ENCODE results near the gene ZMIZ1.
A peak's percentile ranks its signal among the peaks of the same experiment; 100 is the strongest.

The ZMIZ1 gene

DNA sequence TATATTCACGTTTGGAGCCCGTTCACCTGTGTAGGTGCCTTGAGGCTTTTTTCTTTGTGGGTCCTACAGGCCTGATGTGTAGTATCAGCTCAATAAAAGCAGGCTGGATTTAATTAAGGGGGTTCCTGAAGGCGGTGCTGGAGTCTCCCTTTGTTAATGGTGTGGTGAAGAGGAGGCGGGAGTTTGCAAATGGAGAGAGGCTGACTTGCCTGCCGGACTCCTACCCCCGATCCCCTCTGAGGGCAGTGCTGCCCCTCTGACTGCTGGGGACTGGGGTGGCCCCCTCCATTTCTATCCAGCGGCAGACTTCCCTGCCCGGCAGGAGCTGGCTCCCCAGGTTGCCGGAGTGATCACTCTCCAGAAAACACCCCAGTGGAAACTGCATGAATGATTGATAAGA is 45.1 kb downstream of the ZMIZ1 start:
- Histone ChIP-seq H3K79me2 (ENCODE audit: insufficient read depth, low read depth) (no peaks in the 10 kb centered on the region), H3K4me1 (ENCODE audit: low read depth, poor library complexity, severe bottlenecking) (peaks cover 23% of the 10 kb centered on the region)

GRCh38 chr10:79115302-79115701 is 46.5 kb downstream of the ZMIZ1 start:
- no peaks in the 10 kb centered on the region for H3K36me3 ChIP-seq (ENCODE audit: insufficient read depth)
- no peaks in the 10 kb centered on the region for H3K79me2 ChIP-seq (ENCODE audit: insufficient read depth, low read depth)
- H2AFZ ChIP-seq (ENCODE audit: low read depth) = no peak overlapping the region
- H3K4me1 ChIP-seq (ENCODE audit: low read depth, poor library complexity, severe bottlenecking) = peaks cover 23% of the 10 kb centered on the region
- TF ChIP-seq, protein P1, sequence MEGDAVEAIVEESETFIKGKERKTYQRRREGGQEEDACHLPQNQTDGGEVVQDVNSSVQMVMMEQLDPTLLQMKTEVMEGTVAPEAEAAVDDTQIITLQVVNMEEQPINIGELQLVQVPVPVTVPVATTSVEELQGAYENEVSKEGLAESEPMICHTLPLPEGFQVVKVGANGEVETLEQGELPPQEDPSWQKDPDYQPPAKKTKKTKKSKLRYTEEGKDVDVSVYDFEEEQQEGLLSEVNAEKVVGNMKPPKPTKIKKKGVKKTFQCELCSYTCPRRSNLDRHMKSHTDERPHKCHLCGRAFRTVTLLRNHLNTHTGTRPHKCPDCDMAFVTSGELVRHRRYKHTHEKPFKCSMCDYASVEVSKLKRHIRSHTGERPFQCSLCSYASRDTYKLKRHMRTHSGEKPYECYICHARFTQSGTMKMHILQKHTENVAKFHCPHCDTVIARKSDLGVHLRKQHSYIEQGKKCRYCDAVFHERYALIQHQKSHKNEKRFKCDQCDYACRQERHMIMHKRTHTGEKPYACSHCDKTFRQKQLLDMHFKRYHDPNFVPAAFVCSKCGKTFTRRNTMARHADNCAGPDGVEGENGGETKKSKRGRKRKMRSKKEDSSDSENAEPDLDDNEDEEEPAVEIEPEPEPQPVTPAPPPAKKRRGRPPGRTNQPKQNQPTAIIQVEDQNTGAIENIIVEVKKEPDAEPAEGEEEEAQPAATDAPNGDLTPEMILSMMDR (conservative IDR thresholded peaks at IDR 0.05; ENCODE audit: low read depth, low read length) = no peak
- no peaks in the 10 kb centered on the region for H4K20me1 ChIP-seq (ENCODE audit: insufficient read depth)
- no peak overlapping the region for H3K4me2 ChIP-seq
- H3K27ac ChIP-seq = no peak overlapping the region
- no peak overlapping the region for H3K4me3 ChIP-seq (IDR thresholded peaks at IDR 0.05; ENCODE audit: insufficient read depth, low read depth, low read length)
- no peak overlapping the region for H3K9ac ChIP-seq
- H3K27me3 ChIP-seq (ENCODE audit: insufficient read depth, low read depth) = no peaks in the 10 kb centered on the region

More for the DNA sequence above, 45.1 kb downstream of the ZMIZ1 start:
- H3K27ac ChIP-seq = no peak overlapping the region
- no peaks in the 10 kb centered on the region for H4K20me1 ChIP-seq (ENCODE audit: insufficient read depth)
- H3K4me2 ChIP-seq = no peak overlapping the region
- H3K27me3 ChIP-seq (ENCODE audit: insufficient read depth, low read depth) = no peaks in the 10 kb centered on the region
- H2AFZ ChIP-seq (ENCODE audit: low read depth) = no peak overlapping the region
- H3K9ac ChIP-seq = no peak overlapping the region
- H3K4me3 ChIP-seq (IDR thresholded peaks at IDR 0.05; ENCODE audit: insufficient read depth, low read depth, low read length) = no peak overlapping the region
- H3K36me3 ChIP-seq (ENCODE audit: insufficient read depth) = no peaks in the 10 kb centered on the region
- TF ChIP-seq, protein P1 (conservative IDR thresholded peaks at IDR 0.05; ENCODE audit: low read depth, low read length) = no peak

- no peak overlapping the region for H3K4me2 ChIP-seq
- no peaks in the 10 kb centered on the region for H3K36me3 ChIP-seq (ENCODE audit: insufficient read depth)
- H4K20me1 ChIP-seq (ENCODE audit: insufficient read depth) = no peaks in the 10 kb centered on the region
- peaks cover 23% of the 10 kb centered on the region for H3K4me1 ChIP-seq (ENCODE audit: low read depth, poor library complexity, severe bottlenecking)
- no peak overlapping the region for H2AFZ ChIP-seq (ENCODE audit: low read depth)
- TF ChIP-seq, protein P1 (conservative IDR thresholded peaks at IDR 0.05; ENCODE audit: low read depth, low read length) = no peak
- H3K27ac ChIP-seq = no peak overlapping the region
- no peaks in the 10 kb centered on the region for H3K79me2 ChIP-seq (ENCODE audit: insufficient read depth, low read depth)
- H3K27me3 ChIP-seq (ENCODE audit: insufficient read depth, low read depth) = no peaks in the 10 kb centered on the region
- no peak overlapping the region for H3K9ac ChIP-seq
- no peak overlapping the region for H3K4me3 ChIP-seq (IDR thresholded peaks at IDR 0.05; ENCODE audit: insufficient read depth, low read depth, low read length)
Measured at GRCh38 chr10:79116368-79116767, 47.6 kb downstream of the ZMIZ1 start.

DNA sequence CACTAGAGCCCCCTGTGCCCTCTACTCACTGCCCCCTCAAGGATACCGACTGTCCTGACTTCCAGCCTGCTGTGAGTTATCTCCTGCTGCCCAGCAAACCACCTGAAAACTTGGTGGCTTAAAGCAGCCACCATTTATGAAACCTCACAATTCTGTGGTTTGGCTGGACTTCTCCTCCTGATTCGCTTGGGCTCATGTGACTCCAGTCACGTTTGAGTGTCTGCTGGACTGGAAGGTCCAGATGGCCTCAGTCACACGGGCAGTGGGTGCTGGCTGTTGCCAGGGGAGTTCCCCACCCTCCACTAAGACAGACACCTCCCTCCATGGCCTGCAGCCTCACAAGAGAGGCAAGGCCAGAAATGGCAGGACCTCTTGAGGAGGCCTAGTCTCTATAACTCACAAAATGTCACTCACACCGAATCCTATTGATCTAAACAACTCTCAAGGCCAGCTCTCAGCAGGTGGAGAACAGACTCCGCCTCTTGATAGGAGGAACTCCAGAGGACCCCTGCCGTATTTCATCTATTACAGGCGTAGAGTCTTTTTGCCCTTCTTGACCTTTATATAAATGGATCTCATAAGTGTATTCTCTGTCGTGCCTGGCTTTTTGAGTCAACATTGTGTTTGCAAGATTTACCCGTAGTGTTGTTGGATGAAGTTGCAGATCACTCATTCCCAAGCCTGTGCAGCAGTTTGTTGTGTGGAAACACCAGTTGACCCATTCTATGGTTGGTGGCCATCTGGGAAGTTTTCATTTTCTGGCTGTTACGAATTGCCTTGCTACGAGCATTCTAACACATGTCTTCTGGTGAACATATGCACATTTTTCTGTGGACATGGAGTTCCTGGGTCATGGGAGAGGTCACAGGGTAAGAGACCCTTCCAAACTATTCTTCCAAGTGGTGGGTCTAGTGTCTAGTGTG is 48.3 kb downstream of the ZMIZ1 start:
- Histone ChIP-seq H3K4me2 (peak overlapping the region; percentile 41), H4K20me1 (ENCODE audit: insufficient read depth) (no peaks in the 10 kb centered on the region), H3K27me3 (ENCODE audit: insufficient read depth, low read depth) (no peaks in the 10 kb centered on the region), H3K79me2 (ENCODE audit: insufficient read depth, low read depth) (no peaks in the 10 kb centered on the region), H3K36me3 (ENCODE audit: insufficient read depth) (no peaks in the 10 kb centered on the region), H3K4me1 (ENCODE audit: low read depth, poor library complexity, severe bottlenecking) (peaks cover 23% of the 10 kb centered on the region), H3K27ac (no peak overlapping the region), H3K4me3 (IDR thresholded peaks at IDR 0.05; ENCODE audit: insufficient read depth, low read depth, low read length) (no peak overlapping the region), H2AFZ (ENCODE audit: low read depth) (no peak overlapping the region), H3K9ac (no peak overlapping the region)
- TF ChIP-seq, protein P1 (conservative IDR thresholded peaks at IDR 0.05; ENCODE audit: low read depth, low read length) = no peak

Data from KMS-11 (cell line).